HEK293 (cell line): ENCODE measurements around the gene OCA2.

Experiments
- IKZF3 ChIP-seq: fragments of 450-650 bp; IDR thresholded peaks from 2 replicates; pipeline ENCODE4 v1.5.0; 2018; ENCODE audit warnings: missing biosample characterization, mild to moderate bottlenecking, missing genetic modification characterization, moderate library complexity
- SALL2 ChIP-seq: fragments of 450-650 bp; formaldehyde crosslinking; IDR thresholded peaks from 2 replicates; pipeline ENCODE4 v1.5.0; 2017; ENCODE audit warnings: missing biosample characterization, mild to moderate bottlenecking, missing genetic modification characterization, borderline replicate concordance
- ZBTB7A ChIP-seq: fragments of 450-650 bp; formaldehyde crosslinking; IDR thresholded peaks from 2 replicates; pipeline ENCODE4 v1.5.1; 2016; ENCODE audit warnings: low read depth, missing biosample characterization, missing genetic modification characterization
- ZNF366 ChIP-seq: fragments of 450-650 bp; formaldehyde crosslinking; conservative IDR thresholded peaks from 2 replicates; pipeline ENCODE4 v1.5.1; 2016; ENCODE audit warnings: missing biosample characterization, missing genetic modification characterization
- ZNF629 ChIP-seq: fragments of 450-650 bp; formaldehyde crosslinking; IDR thresholded peaks from 2 replicates; pipeline ENCODE4 v1.5.1; 2017; ENCODE audit warnings: missing biosample characterization, missing genetic modification characterization
- TF ChIP-seq, protein P1 (sequence below): fragments of 450-650 bp; formaldehyde crosslinking; IDR thresholded peaks from 2 replicates; pipeline ENCODE4 v1.5.1; 2016; ENCODE audit warnings: missing biosample characterization, missing genetic modification characterization
- TF ChIP-seq, protein P2 (sequence below): fragments of 450-650 bp; formaldehyde crosslinking; IDR thresholded peaks from 2 replicates; pipeline ENCODE4 v1.5.1; 2017; ENCODE audit warnings: missing biosample characterization, missing genetic modification characterization
- TF ChIP-seq, protein P3 (sequence below): fragments of 450-650 bp; formaldehyde crosslinking; IDR thresholded peaks from 2 replicates; pipeline ENCODE4 v1.5.1; 2016; ENCODE audit warnings: missing biosample characterization, missing genetic modification characterization
- TF ChIP-seq, protein P4 (sequence below): fragments of 450-650 bp; formaldehyde crosslinking; IDR thresholded peaks from 2 replicates; pipeline ENCODE4 v1.5.1; 2016; ENCODE audit warnings: missing biosample characterization, missing genetic modification characterization

DNA sequence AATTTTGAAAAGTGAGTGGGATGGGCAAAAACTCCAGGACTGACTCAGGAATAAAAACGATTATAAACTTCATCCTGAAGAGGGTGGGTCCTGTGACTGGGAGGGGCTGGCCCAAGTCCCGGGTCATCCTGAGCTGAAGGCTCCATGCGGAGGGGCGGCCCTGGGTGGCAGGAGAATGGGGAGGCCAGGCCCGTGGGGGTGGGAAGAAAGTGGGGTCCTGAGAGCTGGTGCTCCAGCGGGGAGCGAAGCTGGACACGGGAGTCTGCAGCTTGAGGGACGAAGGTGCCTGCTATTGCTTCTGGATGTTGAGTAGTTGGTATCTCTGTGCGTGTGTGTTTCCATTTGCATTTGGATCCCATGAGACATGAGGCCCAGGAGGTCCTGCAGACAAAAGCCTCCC is 4.7 kb upstream of the OCA2 start:
- TF ChIP-seq ZNF629 (no peak), ZBTB7A (no peak), SALL2 (tag by site-specific recombination) (no peak), IKZF3 (tag by site-specific recombination) (no peak), ZNF366 (tag by site-specific recombination) (no peak)
- TF ChIP-seq, protein P1, sequence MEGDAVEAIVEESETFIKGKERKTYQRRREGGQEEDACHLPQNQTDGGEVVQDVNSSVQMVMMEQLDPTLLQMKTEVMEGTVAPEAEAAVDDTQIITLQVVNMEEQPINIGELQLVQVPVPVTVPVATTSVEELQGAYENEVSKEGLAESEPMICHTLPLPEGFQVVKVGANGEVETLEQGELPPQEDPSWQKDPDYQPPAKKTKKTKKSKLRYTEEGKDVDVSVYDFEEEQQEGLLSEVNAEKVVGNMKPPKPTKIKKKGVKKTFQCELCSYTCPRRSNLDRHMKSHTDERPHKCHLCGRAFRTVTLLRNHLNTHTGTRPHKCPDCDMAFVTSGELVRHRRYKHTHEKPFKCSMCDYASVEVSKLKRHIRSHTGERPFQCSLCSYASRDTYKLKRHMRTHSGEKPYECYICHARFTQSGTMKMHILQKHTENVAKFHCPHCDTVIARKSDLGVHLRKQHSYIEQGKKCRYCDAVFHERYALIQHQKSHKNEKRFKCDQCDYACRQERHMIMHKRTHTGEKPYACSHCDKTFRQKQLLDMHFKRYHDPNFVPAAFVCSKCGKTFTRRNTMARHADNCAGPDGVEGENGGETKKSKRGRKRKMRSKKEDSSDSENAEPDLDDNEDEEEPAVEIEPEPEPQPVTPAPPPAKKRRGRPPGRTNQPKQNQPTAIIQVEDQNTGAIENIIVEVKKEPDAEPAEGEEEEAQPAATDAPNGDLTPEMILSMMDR = no peak
- TF ChIP-seq, protein P2, sequence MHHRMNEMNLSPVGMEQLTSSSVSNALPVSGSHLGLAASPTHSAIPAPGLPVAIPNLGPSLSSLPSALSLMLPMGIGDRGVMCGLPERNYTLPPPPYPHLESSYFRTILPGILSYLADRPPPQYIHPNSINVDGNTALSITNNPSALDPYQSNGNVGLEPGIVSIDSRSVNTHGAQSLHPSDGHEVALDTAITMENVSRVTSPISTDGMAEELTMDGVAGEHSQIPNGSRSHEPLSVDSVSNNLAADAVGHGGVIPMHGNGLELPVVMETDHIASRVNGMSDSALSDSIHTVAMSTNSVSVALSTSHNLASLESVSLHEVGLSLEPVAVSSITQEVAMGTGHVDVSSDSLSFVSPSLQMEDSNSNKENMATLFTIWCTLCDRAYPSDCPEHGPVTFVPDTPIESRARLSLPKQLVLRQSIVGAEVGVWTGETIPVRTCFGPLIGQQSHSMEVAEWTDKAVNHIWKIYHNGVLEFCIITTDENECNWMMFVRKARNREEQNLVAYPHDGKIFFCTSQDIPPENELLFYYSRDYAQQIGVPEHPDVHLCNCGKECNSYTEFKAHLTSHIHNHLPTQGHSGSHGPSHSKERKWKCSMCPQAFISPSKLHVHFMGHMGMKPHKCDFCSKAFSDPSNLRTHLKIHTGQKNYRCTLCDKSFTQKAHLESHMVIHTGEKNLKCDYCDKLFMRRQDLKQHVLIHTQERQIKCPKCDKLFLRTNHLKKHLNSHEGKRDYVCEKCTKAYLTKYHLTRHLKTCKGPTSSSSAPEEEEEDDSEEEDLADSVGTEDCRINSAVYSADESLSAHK (tag by site-specific recombination) = no peak
- TF ChIP-seq, protein P3, sequence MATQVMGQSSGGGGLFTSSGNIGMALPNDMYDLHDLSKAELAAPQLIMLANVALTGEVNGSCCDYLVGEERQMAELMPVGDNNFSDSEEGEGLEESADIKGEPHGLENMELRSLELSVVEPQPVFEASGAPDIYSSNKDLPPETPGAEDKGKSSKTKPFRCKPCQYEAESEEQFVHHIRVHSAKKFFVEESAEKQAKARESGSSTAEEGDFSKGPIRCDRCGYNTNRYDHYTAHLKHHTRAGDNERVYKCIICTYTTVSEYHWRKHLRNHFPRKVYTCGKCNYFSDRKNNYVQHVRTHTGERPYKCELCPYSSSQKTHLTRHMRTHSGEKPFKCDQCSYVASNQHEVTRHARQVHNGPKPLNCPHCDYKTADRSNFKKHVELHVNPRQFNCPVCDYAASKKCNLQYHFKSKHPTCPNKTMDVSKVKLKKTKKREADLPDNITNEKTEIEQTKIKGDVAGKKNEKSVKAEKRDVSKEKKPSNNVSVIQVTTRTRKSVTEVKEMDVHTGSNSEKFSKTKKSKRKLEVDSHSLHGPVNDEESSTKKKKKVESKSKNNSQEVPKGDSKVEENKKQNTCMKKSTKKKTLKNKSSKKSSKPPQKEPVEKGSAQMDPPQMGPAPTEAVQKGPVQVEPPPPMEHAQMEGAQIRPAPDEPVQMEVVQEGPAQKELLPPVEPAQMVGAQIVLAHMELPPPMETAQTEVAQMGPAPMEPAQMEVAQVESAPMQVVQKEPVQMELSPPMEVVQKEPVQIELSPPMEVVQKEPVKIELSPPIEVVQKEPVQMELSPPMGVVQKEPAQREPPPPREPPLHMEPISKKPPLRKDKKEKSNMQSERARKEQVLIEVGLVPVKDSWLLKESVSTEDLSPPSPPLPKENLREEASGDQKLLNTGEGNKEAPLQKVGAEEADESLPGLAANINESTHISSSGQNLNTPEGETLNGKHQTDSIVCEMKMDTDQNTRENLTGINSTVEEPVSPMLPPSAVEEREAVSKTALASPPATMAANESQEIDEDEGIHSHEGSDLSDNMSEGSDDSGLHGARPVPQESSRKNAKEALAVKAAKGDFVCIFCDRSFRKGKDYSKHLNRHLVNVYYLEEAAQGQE = no peak
- TF ChIP-seq, protein P4, sequence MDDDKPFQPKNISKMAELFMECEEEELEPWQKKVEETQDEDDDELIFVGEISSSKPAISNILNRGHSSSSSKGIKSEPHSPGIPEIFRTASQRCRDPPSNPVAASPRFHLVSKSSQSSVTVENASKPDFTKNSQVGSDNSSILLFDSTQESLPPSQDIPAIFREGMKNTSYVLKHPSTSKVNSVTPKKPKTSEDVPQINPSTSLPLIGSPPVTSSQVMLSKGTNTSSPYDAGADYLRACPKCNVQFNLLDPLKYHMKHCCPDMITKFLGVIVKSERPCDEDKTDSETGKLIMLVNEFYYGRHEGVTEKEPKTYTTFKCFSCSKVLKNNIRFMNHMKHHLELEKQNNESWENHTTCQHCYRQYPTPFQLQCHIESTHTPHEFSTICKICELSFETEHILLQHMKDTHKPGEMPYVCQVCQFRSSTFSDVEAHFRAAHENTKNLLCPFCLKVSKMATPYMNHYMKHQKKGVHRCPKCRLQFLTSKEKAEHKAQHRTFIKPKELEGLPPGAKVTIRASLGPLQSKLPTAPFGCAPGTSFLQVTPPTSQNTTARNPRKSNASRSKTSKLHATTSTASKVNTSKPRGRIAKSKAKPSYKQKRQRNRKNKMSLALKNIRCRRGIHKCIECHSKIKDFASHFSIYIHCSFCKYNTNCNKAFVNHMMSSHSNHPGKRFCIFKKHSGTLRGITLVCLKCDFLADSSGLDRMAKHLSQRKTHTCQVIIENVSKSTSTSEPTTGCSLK (tag by site-specific recombination) = no peak
